Sciatic nerve (tissue), 2 donors: ENCODE results near the gene SLC6A19. TPM values are rescaled to one million over a fixed set of nuclear protein-coding genes. Genes with fewer than 3 reads are reported as not detected.
"Not testable (repeated sequence)": the region's sequence is repeated elsewhere in the genome, so short reads cannot be mapped to it uniquely, and the experiment has no call there.

Experiments used
- ATAC-seq: fragments of 200-7000 bp; cut with Tn5 transposase; one replicate; pipeline ENCODE4 v1.9.1; 2020; ENCODE audit warnings: mild to moderate bottlenecking, moderate library complexity
- DNase-seq: peaks from one replicate; pipeline ENCODE4 v3.0.0-alpha.2; 2020; ENCODE audit warnings: low spot score
- intact Hi-C: fragments of 100-400 bp; cut with DNase I; formaldehyde crosslinking; loops from one replicate; pipeline ENCODE4 v1.14.2; 2022
- total RNA-seq: library from RNA; stranded (reverse); fragmentation: NEBNext Ultra II Directional; extraction: Animal tissue kit (Norgen Biotek cat#: 25700); gene quantifications from one replicate; pipeline ENCODE4 v1.2.1, GENCODE V29; 2021
- donor health status: DM: no; HTN: no; CAD: no.
- donor health status: DM: no; HTN: no; CAD: no.

Gene SLC6A19
- total RNA-seq = 0.09 TPM

DNA sequence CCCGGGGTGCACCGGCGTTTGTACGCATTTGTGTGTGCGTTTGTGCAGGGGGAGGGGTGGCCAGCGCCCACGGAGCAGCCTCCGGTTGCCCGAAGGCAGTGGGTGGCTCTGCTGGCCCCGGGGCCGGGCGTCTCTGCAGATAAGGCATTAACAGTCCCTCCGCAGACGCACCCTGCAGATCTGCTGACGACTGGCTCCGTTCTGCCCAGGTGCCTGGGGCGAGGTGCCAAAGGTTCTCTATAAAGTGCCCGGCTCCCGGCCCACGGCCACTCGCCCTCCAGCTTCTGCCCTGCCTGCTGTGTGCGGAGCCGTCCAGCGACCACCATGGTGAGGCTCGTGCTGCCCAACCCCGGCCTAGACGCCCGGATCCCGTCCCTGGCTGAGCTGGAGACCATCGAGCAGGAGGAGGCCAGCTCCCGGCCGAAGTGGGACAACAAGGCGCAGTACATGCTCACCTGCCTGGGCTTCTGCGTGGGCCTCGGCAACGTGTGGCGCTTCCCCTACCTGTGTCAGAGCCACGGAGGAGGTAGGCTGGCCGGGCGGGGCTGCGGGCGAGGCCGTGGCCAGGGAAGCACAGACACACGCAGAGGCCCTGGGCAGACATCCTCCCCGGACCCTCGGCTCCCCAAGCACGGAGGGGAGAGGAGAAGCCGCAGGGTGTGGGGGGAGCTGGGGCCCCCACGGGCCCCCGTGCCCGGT is at the start of gene SLC6A19:
SLC6A19 (plus strand) TSS at position 269 of the 699 bp plus-strand sequence; CDS start at position 325, 56 bp downstream.
- intact Hi-C loops = no loop called here
- DNase-seq (no peak), ATAC-seq (no peak)

DNA sequence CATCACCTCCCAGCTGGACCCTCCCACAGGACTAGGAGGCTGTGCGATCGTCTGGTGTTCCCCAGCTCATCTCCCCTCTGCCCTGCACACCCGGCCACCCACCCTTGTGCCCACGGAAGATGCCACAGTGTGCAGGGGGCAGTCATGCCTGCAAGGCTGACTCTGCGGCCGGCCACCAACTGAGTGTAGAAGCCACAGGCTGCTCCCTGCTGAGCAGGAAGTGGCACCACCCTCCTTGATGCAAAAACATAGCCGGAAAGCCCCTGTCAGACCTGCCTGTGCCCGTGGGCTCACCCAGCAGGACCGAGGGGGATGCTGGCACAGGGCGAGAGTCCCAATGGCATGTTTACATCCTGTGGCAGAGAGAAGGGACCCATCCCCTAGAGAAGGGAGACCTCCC is 49.2 kb upstream of the SLC6A19 start:
- intact Hi-C loops = no loop called here
- DNase-seq = no peak
- no peak for ATAC-seq

DNA sequence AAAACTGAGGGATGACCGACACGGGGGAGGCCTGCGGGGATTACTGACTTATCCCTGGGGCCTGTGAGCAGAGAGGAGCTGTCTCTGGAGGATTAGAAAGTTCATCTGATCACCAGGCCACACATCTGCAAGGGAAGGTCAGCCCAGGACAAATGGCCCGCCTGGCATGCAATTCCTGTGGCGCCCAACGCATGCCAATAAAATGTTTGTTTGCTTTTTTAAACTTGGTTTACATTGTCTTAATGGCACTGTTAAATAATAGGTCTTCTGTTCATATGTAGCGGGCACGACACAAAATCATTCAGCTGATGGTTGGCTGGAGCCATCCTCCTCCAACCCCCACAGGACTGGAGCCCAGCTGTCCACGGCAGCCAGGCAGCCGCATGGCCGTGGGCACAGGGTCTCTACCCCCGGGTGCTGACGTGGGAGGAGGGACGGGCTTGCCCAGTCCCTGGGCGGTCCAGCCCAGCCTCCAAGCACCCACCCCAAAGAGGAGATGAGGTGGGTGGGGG is 48.6 kb upstream of the SLC6A19 start:
- intact Hi-C loops = no loop called here
- ATAC-seq = no peak
- no peak for DNase-seq

DNA sequence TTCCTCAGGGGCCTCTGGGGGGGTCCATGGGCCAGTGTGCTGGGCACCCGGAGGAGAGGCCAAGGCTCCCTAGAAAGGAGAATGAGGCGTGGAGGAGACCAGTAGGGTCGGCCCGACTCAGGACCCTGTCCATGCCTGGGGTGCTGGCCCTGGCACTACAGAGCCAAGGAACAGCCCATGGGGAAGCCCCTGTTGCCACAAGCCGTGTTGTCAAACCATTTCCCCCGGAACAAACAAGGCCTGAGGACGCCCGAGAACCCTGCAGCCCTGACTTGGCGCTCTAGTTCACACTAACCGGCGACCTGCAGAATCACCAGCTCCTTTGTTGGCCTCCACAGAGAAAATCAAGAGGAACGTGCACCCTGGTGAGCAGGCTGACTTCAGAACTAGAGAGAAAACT is 48.0 kb upstream of the SLC6A19 start:
- no peak for DNase-seq
- intact Hi-C loops = no loop called here
- ATAC-seq = no peak

DNA sequence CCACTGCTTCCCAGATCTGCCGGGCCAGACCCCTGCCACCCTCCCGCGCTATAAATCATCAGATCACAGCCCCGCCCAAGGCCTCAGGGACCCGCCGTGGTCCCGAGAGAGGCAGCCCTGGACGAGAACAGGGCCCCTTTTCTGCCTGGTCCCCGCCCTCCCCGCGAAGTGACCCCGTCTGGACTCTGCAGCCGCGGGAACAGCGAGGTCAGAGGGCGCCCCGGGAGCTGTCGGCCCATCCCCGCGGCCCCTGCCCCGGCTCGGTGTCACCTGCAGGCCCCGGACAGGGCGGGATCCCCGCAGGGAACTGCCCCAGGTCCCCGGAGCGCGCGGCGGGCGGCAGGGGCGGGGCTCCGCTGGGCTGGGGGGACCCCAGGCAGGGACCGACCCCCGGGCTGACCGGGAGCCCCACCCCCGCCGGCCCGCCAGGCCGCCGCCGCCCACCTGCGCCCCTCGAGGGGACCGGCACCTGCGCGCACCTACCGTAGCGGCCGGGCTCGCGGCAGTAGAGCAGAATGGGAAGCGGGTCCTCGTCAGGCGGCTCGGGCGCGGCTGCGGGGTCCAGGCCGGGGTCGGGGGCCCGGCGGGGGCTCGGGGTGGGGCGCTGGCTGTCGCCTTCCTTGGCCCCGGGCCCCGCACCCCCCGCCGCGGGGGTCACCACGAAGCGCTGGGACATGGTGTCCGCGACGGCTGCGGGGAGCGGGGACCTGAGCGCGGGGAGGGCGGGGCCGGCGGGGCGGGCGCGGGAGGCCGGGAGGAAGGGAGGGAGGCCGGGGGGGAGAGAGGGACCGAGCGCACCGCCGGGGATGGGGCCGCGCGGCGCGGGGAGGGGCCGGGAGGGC is 46.0 kb upstream of the SLC6A19 start:
- intact Hi-C loops = no loop called here
- DNase-seq = no peak
- ATAC-seq = no peak

DNA sequence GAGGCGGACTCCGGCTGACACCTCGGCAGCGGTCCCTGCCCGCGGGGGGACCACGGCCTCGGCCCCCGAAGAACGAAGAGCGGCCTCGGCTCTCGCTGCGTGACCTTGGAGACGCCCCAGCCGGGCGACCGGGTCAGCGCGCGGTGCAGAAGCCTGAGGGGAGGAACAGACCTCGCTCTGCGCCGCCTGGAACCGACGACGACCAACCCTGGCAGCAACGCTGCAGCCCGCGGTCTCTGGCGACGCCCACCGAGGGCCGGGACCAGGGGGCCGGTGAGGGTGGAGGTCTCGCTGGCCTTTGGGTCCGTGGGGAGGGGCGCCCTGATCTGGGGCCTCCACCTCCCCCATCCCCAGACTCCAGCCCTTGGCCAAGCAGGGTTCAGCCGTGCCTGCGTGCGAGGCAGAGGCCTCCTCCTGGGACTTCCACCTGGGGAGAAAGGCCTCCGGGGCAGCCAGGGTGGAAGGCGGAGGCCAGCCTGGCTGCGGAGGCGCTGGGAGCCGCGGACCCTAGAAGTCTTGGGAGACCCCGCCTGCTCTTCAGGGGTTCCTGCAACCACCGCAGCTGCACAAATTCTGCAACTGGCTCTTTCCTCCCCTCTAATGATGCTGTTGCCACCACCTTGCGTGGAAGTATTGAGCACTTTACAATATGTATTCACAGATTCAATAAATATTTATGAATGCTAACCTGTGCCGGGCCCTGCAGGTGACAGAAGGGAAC is 45.2 kb upstream of the SLC6A19 start:
- intact Hi-C loops = no loop called here
- DNase-seq (no peak), ATAC-seq (no peak)

DNA sequence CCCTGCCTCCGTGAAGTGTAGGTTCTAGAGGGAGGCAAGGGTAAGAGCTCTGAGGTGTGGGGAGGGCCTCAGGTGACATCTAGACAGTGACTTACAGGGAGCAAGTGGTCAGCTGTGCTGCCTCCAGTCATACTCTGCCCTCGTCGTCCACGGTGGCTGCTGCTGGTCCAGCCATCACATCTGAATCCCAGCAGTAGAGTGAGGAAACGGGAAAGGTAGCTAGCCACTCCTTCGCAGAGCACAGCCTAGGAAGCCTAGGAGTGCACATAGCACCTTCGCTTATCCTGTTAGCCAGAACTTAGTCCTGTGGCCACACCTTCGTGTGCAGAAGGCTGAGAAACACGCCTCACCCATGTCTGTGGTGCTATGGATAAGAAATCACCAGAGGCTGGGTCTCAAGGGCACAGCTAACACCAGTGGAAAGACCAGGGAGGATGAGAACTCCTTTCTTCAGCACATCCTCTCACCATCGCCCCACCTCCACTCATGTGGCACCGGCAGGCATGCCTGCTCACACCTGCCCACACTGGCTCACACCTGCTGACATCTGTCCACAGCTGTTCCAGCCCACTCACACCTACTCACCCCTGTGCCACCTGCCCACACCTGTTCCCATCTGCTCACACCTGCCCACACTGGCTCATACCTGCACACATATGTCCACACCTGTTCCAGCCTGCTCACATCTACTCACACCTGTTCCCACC is 44.5 kb upstream of the SLC6A19 start:
- DNase-seq (no peak), ATAC-seq (no peak)
- intact Hi-C loops = no loop called here

DNA sequence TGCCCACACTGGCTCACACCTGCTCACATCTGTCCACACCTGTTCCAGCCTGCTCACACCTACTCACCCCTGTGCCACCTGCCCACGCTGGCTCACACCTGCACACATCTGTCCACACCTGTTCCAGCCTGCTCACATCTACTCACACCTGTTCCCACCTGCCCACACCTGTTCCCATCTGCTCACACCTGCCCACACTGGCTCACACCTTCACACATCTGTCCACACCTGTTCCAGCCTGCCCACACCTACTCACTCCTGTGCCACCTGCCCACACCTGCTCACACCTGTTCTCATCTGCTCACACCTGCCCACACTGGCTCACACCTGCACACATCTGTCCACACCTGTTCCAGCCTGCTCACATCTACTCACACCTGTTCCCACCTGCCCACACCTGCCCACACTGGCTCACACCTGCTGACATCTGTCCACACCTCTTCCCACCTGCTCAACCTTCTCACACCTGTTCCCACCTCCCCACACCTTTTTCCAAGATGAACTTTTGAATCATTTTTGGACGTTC is 43.9 kb upstream of the SLC6A19 start:
- DNase-seq, ATAC-seq, intact Hi-C loops: not testable (repeated sequence)

DNA sequence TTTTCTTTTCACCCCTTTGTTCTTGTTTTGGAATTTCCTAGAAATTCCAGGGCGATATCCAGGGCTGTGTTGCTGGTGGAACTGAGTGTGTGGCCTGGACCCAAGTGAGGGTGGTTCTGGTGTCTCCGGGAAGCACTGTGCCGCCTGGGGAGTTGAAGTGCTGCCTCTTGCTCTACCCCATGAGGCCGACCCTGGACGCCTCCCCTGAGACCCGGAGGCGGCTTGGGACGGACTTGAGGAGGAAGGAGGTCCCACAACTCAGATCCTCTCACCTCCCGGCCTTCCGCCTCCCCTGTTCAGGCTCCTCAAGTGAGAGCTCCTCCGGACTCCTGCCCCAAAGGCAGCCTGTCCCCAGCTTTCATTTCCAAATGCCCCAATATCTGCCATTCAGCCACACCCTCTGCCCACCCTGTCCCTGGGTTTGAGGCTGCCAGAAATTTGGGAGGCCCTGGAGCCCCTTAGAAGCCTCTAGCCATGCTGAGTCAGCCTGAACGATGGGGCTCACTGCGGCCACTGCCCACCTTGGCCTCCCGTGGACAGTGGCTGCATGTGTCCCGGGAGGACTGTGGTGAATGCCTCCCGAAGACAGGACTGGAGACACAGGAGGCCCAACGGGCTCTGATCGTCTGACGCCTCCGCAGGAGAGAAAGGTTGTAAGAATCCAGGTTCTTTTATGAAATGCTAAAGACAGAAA is 42.6 kb upstream of the SLC6A19 start:
- intact Hi-C loops = no loop called here
- no peak for ATAC-seq
- DNase-seq = no peak

DNA sequence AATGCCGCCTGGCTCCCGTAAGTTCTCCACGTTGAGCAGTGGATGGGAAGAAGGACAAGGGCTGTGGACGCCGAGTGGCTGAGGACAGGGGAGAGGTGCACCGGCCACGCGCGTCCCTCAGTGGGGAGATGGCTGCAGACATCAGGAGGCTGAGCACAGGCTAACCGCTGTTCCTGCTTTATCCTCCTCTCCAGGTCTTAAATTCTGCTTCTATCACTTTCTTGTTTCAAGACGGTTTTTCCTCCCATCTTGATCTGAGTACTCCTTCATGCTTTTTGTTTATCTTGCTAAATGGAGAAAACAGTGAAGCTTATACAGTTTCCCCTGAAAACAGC is 42.1 kb upstream of the SLC6A19 start:
- DNase-seq = no peak
- intact Hi-C loops = no loop called here
- ATAC-seq = no peak

DNA sequence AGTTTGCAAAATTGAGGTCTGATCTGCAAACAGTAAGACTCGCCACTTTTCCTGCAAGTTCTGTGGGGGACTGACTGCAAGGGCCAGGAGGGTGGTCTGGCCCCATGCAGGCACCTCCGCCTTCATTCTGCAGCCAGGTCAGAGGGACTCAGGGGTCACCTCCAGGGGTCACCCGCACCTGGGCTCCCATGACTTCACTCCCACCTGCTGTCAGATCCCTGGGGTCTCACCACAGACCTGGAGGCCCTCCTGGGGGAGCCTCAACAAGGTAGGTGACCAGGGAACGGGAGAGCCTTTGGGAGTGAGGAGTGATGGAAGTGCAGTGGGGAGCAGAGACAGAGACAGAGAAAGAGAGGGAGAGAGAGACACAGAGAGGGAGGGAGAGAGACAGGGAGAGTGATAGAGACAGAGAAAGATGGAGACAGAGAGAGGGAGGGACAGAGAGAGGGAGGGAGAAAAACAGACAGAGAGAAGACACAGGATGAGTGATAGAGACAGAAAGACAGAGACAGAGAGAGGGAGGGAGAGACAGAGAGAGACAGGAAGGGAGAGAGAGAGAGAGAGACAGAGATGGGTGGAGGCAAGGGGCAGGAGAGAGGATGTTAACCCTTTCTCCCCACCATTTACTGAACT is 41.5 kb upstream of the SLC6A19 start:
- intact Hi-C loops = no loop called here
- DNase-seq (no peak), ATAC-seq (no peak)

DNA sequence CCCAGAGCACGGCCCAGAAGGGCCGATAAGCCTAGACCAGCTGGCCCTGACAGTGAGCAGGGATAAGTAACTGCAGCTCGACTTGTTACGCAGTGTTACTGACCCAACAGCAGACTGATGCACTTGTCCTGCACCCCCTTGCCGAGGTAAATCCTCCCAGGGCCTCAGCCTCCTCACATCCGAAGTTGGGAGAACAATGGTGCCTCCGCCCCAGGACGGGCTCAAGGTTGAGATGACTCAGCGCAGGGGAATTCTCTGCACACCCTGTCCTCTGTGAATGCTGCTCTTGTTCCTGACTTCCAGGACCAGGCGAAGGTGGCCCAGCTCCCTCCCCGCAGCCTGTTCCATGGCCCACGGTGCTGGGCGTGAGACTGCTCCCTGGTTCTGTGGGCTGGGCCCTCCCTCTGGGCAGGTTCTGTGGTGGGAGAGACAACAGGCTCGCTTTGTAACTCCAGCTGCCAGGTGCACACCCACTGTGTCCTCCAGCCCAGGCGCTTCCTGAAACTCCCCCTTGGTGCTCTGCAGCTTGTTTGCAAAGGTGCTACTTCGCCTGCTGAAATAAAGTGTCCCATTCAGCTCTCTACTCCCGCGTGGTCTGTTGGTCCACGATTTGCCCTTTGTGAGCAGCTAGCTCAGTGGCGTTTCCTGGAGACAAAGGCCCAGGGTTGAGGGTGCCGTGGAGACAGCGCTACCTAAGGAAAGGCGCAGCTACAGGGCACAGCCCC is 40.1 kb upstream of the SLC6A19 start:
- DNase-seq = no peak
- ATAC-seq = no peak
- intact Hi-C loops = no loop called here

DNA sequence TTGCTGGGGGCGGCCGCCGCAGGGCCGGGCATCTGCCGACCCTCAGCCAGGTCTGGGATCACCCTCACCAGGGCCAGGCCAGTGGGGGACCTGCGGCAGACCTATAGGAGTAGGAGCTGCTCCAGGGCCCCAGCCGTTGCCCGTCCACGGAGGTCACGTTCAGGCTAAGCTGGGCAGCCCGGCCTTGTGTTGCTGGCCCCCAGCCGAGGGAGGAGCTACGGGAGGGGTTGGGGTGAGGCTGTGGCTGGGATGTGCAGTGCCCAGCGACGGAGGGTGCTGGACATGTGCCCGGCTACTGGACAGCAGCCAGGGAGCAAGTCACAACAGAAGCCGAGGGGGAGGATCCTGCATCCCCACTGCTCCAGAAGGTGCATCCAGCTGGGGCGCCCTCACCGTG is 39.6 kb upstream of the SLC6A19 start:
- intact Hi-C loops = no loop called here
- peak; percentile 49 for ATAC-seq

DNA sequence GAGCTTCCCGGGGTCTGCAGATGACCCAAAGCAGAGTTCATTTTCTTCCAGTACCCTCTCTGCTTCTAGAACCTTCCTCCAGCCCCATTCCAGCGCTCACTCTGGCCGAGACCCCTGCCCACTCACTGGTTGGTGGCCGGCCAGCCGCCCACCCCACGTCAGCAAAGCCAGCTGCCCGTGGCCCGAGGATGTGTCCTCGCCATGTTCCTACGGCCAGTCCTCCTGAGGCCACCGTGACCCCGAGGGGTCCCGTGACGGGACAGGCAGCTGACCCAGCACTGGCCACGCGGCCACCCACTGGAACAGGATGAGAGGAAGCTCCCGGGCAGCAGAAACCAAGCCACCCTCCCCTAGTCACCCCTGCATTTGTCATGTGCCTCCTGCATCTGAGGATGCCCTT is 39.1 kb upstream of the SLC6A19 start:
- intact Hi-C loops = no loop called here
- no peak for ATAC-seq

More for the DNA sequence above, 39.6 kb upstream of the SLC6A19 start:
- peak; percentile 71 for DNase-seq

DNA sequence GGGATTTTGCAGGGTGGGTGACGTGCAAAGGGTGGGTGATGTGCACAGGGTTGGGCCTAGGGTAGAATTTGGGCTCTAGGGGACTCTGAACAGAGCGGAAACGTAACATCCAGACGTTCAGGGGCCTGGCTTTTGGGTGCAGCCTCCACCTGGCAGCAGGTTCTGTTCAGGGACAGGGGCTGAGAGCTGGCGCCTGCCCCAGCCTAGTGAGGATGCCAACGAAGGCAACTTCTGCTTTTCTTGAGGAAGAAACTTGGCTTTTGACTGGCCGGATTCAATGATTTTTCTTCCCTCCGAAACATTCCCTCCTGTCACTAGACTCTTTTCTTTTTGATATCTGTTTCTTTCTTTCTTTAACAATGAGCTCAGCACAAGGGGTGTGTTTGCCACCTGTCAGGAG is 38.6 kb upstream of the SLC6A19 start:
- intact Hi-C loops = no loop called here
- ATAC-seq (no peak), DNase-seq (no peak)

More for the DNA sequence above, 39.1 kb upstream of the SLC6A19 start:
- DNase-seq = no peak

DNA sequence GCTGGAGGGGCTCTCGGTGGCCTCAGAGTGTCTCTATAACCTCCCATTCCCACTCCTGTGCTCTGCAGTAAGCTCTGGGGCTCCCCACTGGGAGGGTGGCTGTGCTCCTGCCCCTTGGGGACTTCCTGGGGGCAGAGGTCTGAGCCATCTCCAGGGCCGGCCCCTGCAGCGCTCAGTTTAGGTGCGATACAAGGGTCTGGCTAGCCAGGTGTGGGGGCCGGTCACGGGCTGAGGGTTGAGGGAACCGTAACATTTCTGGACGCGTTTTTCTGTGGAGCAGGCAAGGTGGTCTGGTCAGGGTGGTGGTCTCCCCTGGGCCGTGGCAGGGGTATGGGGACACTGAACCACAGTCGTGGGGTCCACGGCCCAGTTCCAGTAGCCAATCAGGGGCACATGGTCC is 38.0 kb upstream of the SLC6A19 start:
- no peak for DNase-seq
- intact Hi-C loops = no loop called here
- ATAC-seq = no peak

DNA sequence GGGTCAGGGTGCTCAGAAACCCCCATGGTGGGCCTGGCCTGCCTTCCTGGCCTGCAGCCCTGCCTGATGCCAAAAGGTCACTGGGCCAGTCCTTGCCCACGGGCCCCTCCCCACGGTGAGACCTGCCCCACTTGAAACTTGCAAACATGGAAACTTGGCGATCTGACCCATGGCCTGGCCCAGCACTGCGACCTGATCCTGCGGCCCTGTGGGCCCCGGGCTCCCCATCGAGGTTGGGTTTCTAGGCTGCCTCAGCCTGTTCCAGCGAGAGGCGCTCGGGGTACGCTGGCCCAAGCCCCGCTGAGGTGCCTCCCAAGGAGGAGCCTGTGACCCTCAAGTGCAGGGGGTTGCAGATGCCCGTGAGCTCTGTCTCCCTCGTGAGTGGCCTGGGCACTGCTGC is 37.5 kb upstream of the SLC6A19 start:
- DNase-seq (no peak), ATAC-seq (no peak)
- intact Hi-C loops = no loop called here
